ENCODE measurements around the gene FIGN. TPM values are rescaled to one million over a fixed set of nuclear protein-coding genes. Genes with fewer than 3 reads are reported as not detected.

Gene FIGN
- total RNA-seq, 2 experiments from 2014 or later: not detected

- ATAC-seq (ENCODE audit: poor library complexity) (no peak), DNase-seq (no peak)
- Mint-ChIP-seq H3K9me3 (no peaks in the 10 kb centered on the region), H3K4me1 (ENCODE audit: low read depth) (no peaks in the 10 kb centered on the region), H3K4me3 (no peak overlapping the region), H3K27ac (no peak overlapping the region), H3K36me3 (ENCODE audit: low read depth) (no peaks in the 10 kb centered on the region), H3K27me3 (no peaks in the 10 kb centered on the region)
- H3K4me3 ChIP-seq (ENCODE audit: low read length): no peak overlapping the region
- POLR2A ChIA-PET: no interaction called here
- no peaks in the 10 kb centered on the region for H3K4me1 ChIP-seq (ENCODE audit: insufficient read depth, low read length)
- TF ChIP-seq CTCF (IDR thresholded peaks at IDR 0.05): no peak
- H3K27ac ChIP-seq (ENCODE audit: low read depth in 1 of 2, low read length in 2 of 2): no peak overlapping the region
- H3K9me3 ChIP-seq (ENCODE audit: control insufficient read depth in 1 of 2, insufficient read depth in 1 of 2, low read length in 2 of 2): no peaks in the 10 kb centered on the region
- H3K27me3 ChIP-seq (ENCODE audit: control insufficient read depth in 1 of 2, insufficient read depth in 2 of 2, low read length in 2 of 2): no peaks in the 10 kb centered on the region
- no peaks in the 10 kb centered on the region for H3K36me3 ChIP-seq (ENCODE audit: insufficient read depth, low read length)
- intact Hi-C loops (cut with DNase I, micrococcal nuclease): no loop called here
- CTCF ChIA-PET: no interaction called here
Observed at GRCh38 chr2:163757814-163758213, 22.0 kb upstream of the FIGN start.

GRCh38 chr2:163756588-163756987, 20.8 kb upstream of the FIGN start:
- no peaks in the 10 kb centered on the region for H3K9me3 ChIP-seq (ENCODE audit: control insufficient read depth in 1 of 2, insufficient read depth in 1 of 2, low read length in 2 of 2)
- H3K27me3 Mint-ChIP-seq: no peaks in the 10 kb centered on the region
- POLR2A ChIA-PET: no interaction called here
- no peaks in the 10 kb centered on the region for H3K36me3 ChIP-seq (ENCODE audit: insufficient read depth, low read length)
- no peaks in the 10 kb centered on the region for H3K36me3 Mint-ChIP-seq (ENCODE audit: low read depth)
- no peak overlapping the region for H3K4me3 ChIP-seq (ENCODE audit: low read length)
- intact Hi-C loops (cut with DNase I, micrococcal nuclease): no loop called here
- H3K27ac Mint-ChIP-seq: no peak overlapping the region
- H3K4me1 ChIP-seq (ENCODE audit: insufficient read depth, low read length): no peaks in the 10 kb centered on the region
- no peaks in the 10 kb centered on the region for H3K4me1 Mint-ChIP-seq (ENCODE audit: low read depth)
- H3K4me3 Mint-ChIP-seq: no peak overlapping the region
- peaks cover 1% of the 10 kb centered on the region for H3K9me3 Mint-ChIP-seq
- ATAC-seq (ENCODE audit: poor library complexity): no peak
- CTCF ChIA-PET: no interaction called here
- no peak for DNase-seq
- no peak for TF ChIP-seq CTCF (IDR thresholded peaks at IDR 0.05)
- H3K27ac ChIP-seq (ENCODE audit: low read depth in 1 of 2, low read length in 2 of 2): no peak overlapping the region
- H3K27me3 ChIP-seq (ENCODE audit: control insufficient read depth in 1 of 2, insufficient read depth in 2 of 2, low read length in 2 of 2): no peaks in the 10 kb centered on the region

- Mint-ChIP-seq H3K27me3 (no peaks in the 10 kb centered on the region), H3K27ac (no peak overlapping the region), H3K4me3 (no peak overlapping the region), H3K4me1 (ENCODE audit: low read depth) (no peaks in the 10 kb centered on the region), H3K36me3 (ENCODE audit: low read depth) (no peaks in the 10 kb centered on the region), H3K9me3 (peaks cover 2% of the 10 kb centered on the region)
- intact Hi-C loops (cut with DNase I, micrococcal nuclease): no loop called here
- no peak overlapping the region for H3K27ac ChIP-seq (ENCODE audit: low read depth in 1 of 2, low read length in 2 of 2)
- ChIA-PET POLR2A (no interaction called here), CTCF (no interaction called here)
- no peaks in the 10 kb centered on the region for H3K27me3 ChIP-seq (ENCODE audit: control insufficient read depth in 1 of 2, insufficient read depth in 2 of 2, low read length in 2 of 2)
- H3K9me3 ChIP-seq (ENCODE audit: control insufficient read depth in 1 of 2, insufficient read depth in 1 of 2, low read length in 2 of 2): no peaks in the 10 kb centered on the region
- DNase-seq: no peak
- no peaks in the 10 kb centered on the region for H3K36me3 ChIP-seq (ENCODE audit: insufficient read depth, low read length)
- no peak for TF ChIP-seq CTCF (IDR thresholded peaks at IDR 0.05)
- H3K4me3 ChIP-seq (ENCODE audit: low read length): no peak overlapping the region
- H3K4me1 ChIP-seq (ENCODE audit: insufficient read depth, low read length): no peaks in the 10 kb centered on the region
- no peak for ATAC-seq (ENCODE audit: poor library complexity)
Observed at GRCh38 chr2:163755366-163755765, 19.6 kb upstream of the FIGN start.

Measured in CD4-positive, alpha-beta T cell (primary cell).